Measurements from ENCODE around the gene EYS. TPM values are rescaled to one million over a fixed set of nuclear protein-coding genes. Genes with fewer than 3 reads are reported as not detected.

EYS gene
- total RNA-seq, 1 experiment from 2014 or later, result not detected

DNA sequence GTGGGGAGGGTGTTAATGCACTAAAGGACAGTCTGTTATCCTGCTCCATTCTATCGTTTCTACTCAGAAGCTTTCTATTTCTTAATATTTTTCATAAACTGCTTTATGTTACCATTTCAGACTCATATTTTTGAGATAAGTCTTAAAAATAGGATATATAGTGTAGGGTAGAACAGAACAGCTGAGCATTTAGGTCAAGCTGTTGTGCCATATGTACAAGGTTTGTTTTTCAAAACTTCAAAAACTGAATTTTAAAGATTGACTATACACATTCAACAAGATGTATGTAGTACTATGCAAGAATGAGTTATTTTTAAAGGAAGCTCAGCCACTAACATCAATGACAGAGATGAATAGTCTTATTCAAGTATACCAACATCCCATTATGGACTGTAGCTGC is 1634.3 kb downstream of the EYS start:
- no peak for ATAC-seq
- Histone ChIP-seq H2AFZ (ENCODE audit: low read depth, low read length, poor library complexity, severe bottlenecking) (no peak overlapping the region), H3K4me3 (replicated peaks in 1 of 2; ENCODE audit: low read depth in 1 of 2, low read length in 2 of 2) (no peak overlapping the region), H3K9me2 (ENCODE audit: insufficient read depth) (no peaks in the 10 kb centered on the region), H3K4me1 (ENCODE audit: control insufficient read depth in 1 of 2, insufficient read depth in 2 of 2, low read length in 2 of 2) (no peaks in the 10 kb centered on the region), H3K79me2 (ENCODE audit: insufficient read depth, low read length) (no peaks in the 10 kb centered on the region), H3K27ac (ENCODE audit: low read depth, low read length) (no peak overlapping the region), H3K27me3 (ENCODE audit: insufficient read depth, low read length) (no peaks in the 10 kb centered on the region), H3K4me2 (ENCODE audit: low read length) (no peak overlapping the region), H3K9me3 (ENCODE audit: control insufficient read depth in 1 of 2, insufficient read depth in 1 of 2, low read depth in 1 of 2, low read length in 2 of 2) (peaks cover 0 to 7% of the 10 kb centered on the region in 2 experiments; a peak in 1 of 4 replicates), H3K9ac (ENCODE audit: low read length) (no peak overlapping the region), H3K36me3 (ENCODE audit: control insufficient read depth in 1 of 2, insufficient read depth in 2 of 2, low read length in 2 of 2) (no peaks in the 10 kb centered on the region), H4K20me1 (ENCODE audit: insufficient read depth) (no peaks in the 10 kb centered on the region)
- RAD21 ChIA-PET (ENCODE audit: low non-redundant PET in 1 of 2, low total read pairs in 2 of 2, uncharacterized antibody in 2 of 2, unreplicated experiment in 2 of 2), result no interaction called here
- intact Hi-C loops (cut with micrococcal nuclease), result no loop called here
- CTCF ChIA-PET, result no interaction called here
- no peak for DNase-seq (ENCODE audit: low read depth, low spot score)
- no TSS peak for BruUV-seq (replicated peaks)
- TF ChIP-seq EZH2phosphoT487 (IDR thresholded peaks at IDR 0.05; ENCODE audit: borderline replicate concordance) (no peak), ZFX (IDR thresholded peaks at IDR 0.05) (no peak), SIN3A (IDR thresholded peaks at IDR 0.05; ENCODE audit: low read depth) (no peak), POLR2A (IDR thresholded peaks at IDR 0.05; ENCODE audit: borderline replicate concordance, extremely low read depth, insufficient read depth, insufficient read length) (no peak), RAD21 (IDR thresholded peaks at IDR 0.05; ENCODE audit: low read depth) (no peak), JUND (IDR thresholded peaks at IDR 0.05) (no peak), FOSL1 (IDR thresholded peaks at IDR 0.05; ENCODE audit: low read depth) (no peak), ZNF274 (IDR thresholded peaks at IDR 0.05; ENCODE audit: low read depth, low read length) (no peak), YY1 (IDR thresholded peaks at IDR 0.05; ENCODE audit: extremely low read depth, insufficient replicate concordance, low read depth, low read length) (no peak), CEBPB (IDR thresholded peaks at IDR 0.05; ENCODE audit: low read depth) (no peak), CBX3 (IDR thresholded peaks at IDR 0.05; ENCODE audit: low read depth) (no peak), ELF1 (IDR thresholded peaks at IDR 0.05; ENCODE audit: borderline replicate concordance, low read depth) (no peak)
- TF ChIP-seq, protein P1, sequence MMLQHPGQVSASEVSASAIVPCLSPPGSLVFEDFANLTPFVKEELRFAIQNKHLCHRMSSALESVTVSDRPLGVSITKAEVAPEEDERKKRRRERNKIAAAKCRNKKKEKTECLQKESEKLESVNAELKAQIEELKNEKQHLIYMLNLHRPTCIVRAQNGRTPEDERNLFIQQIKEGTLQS (IDR thresholded peaks at IDR 0.05), result no peak
- TF ChIP-seq, protein P2, sequence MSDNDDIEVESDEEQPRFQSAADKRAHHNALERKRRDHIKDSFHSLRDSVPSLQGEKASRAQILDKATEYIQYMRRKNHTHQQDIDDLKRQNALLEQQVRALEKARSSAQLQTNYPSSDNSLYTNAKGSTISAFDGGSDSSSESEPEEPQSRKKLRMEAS (IDR thresholded peaks at IDR 0.05), result no peak
- TF ChIP-seq, protein P3, sequence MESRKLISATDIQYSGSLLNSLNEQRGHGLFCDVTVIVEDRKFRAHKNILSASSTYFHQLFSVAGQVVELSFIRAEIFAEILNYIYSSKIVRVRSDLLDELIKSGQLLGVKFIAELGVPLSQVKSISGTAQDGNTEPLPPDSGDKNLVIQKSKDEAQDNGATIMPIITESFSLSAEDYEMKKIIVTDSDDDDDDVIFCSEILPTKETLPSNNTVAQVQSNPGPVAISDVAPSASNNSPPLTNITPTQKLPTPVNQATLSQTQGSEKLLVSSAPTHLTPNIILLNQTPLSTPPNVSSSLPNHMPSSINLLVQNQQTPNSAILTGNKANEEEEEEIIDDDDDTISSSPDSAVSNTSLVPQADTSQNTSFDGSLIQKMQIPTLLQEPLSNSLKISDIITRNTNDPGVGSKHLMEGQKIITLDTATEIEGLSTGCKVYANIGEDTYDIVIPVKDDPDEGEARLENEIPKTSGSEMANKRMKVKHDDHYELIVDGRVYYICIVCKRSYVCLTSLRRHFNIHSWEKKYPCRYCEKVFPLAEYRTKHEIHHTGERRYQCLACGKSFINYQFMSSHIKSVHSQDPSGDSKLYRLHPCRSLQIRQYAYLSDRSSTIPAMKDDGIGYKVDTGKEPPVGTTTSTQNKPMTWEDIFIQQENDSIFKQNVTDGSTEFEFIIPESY (IDR thresholded peaks at IDR 0.05; ENCODE audit: extremely low read depth, insufficient replicate concordance, low read length), result no peak
- POLR2A ChIA-PET, result no interaction called here
